Hepatocyte (in vitro differentiated cells): Measurements from ENCODE around the gene TBC1D20. TPM values are rescaled to one million over a fixed set of nuclear protein-coding genes. Genes with fewer than 3 reads are reported as not detected.

Experiments
- DNase-seq: peaks from one replicate; pipeline ENCODE4 v3.0.0-alpha.2; 2016; ENCODE audit warnings: low spot score
- H2AFZ ChIP-seq: fragments of 200-600 bp; sonication (generic); 2 replicates; pipeline ENCODE4 v1.6.0; 2016; ENCODE audit warnings: antibody characterized with exemption, mild to moderate bottlenecking
- H3K27ac ChIP-seq: fragments of 200-600 bp; sonication (generic); 2 replicates; pipeline ENCODE4 v1.5.1; 2016; ENCODE audit warnings: mild to moderate bottlenecking
- H3K27me3 ChIP-seq: fragments of 200-600 bp; sonication (generic); 2 replicates; pipeline ENCODE4 v1.6.1; 2016
- H3K36me3 ChIP-seq: fragments of 200-600 bp; sonication (generic); replicated peaks from 2 replicates; pipeline ENCODE4 v1.5.1; 2016; ENCODE audit warnings: low read depth; ENCODE audit not compliant: insufficient read depth
- H3K4me1 ChIP-seq: fragments of 200-600 bp; sonication (generic); 2 replicates; pipeline ENCODE4 v1.5.1; 2016; ENCODE audit warnings: mild to moderate bottlenecking, moderate library complexity; ENCODE audit not compliant: insufficient read depth
- H3K4me2 ChIP-seq: fragments of 200-600 bp; sonication (generic); 2 replicates; pipeline ENCODE4 v1.6.0; 2016
- H3K4me3 ChIP-seq: fragments of 200-600 bp; sonication (generic); 2 replicates; pipeline ENCODE4 v1.5.1; 2016; ENCODE audit warnings: mild to moderate bottlenecking
- H3K79me2 ChIP-seq: fragments of 200-600 bp; sonication (generic); 2 replicates; pipeline ENCODE4 v1.6.0; 2017; ENCODE audit warnings: mild to moderate bottlenecking
- H3K9me2 ChIP-seq: fragments of 200-600 bp; sonication (generic); replicated peaks from 2 replicates; pipeline ENCODE4 v1.6.0; 2017; ENCODE audit warnings: mild to moderate bottlenecking; ENCODE audit not compliant: insufficient read depth
- H3K9me3 ChIP-seq: fragments of 200-600 bp; sonication (generic); 2 replicates; pipeline ENCODE4 v1.5.1; 2016; ENCODE audit warnings: low read depth, mild to moderate bottlenecking
- H4K20me1 ChIP-seq: fragments of 200-600 bp; sonication (generic); 2 replicates; pipeline ENCODE4 v1.6.0; 2016; ENCODE audit warnings: mild to moderate bottlenecking; ENCODE audit not compliant: insufficient read depth, poor library complexity, severe bottlenecking
- EZH2 ChIP-seq: fragments of 200-600 bp; sonication (generic); IDR thresholded peaks from 2 replicates; pipeline ENCODE4 v1.6.1; 2016; ENCODE audit warnings: antibody characterized with exemption, mild to moderate bottlenecking, borderline replicate concordance
- EZH2phosphoT487 ChIP-seq: fragments of 200-600 bp; sonication (generic); IDR thresholded peaks from one replicate; pipeline ENCODE4 v1.6.1; 2018; ENCODE audit warnings: antibody characterized with exemption, mild to moderate bottlenecking, low read depth, moderate library complexity; ENCODE audit not compliant: unreplicated experiment, severe bottlenecking
- WGBS: methylation state at CpG from one replicate; pipeline ENCODE4 v1.1.6; 2016; ENCODE audit warnings: low lambda C conversion rate; ENCODE audit errors: missing lambda C conversion rate; 5-methylcytosine and 5-hydroxymethylcytosine counted together
- polyA plus RNA-seq: library from polyadenylated mRNA; unstranded; fragments of >200 nt; fragmentation: Nextera tagmentation; extraction: Ambion mirVana; gene quantifications from 2 replicates; pipeline ENCODE4 v1.2.1, GENCODE V29; 2016
- total RNA-seq: library from RNA; depleted of rRNA; stranded (reverse); fragments of >200 nt; gene quantifications from 2 replicates; pipeline ENCODE4 v1.2.3, GENCODE V29; 2014
- TF ChIP-seq, protein P1 (sequence below): fragments of 200-600 bp; sonication (generic); IDR thresholded peaks from 2 replicates; pipeline ENCODE4 v1.5.1; 2016; ENCODE audit warnings: antibody characterized with exemption, mild to moderate bottlenecking; ENCODE audit not compliant: poor library complexity

TBC1D20 gene
- total and polyA plus RNA-seq, 2 experiments from 2014 or later = 32.8 to 35.8 TPM

DNA sequence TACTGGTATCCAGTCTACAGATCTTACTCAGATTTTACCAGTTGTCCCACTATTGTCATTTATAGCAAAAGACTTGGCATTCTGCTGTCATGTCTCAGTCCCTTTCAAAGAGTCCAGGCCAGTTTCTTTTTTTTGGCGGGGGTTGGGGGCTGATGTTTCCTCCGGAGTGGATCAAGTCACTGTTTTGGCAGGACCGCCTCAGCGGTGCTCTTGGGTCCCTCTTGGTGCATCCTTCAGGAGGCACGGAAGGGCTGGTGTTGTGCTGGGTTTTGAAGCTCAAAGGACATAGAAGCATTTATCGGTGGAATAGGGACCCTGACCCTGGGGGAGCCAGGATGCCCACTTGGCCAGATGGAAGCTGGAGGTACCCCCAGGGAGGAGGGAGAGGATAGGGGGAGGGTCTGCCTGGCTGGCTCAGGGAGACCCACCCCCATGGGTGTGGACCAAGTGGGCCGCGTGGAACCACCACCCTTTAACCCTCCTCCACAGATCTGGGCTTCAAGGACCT, 43.4 kb downstream of the TBC1D20 start:
- 93% methylated on average over 8 of the region's 8 CpGs for WGBS
- Histone ChIP-seq H3K4me1 (no peaks in the 10 kb centered on the region), H3K36me3 (no peaks in the 10 kb centered on the region), H3K9me3 (no peaks in the 10 kb centered on the region), H3K9me2 (no peaks in the 10 kb centered on the region), H2AFZ (no peak overlapping the region), H3K79me2 (peaks cover 15% of the 10 kb centered on the region), H4K20me1 (no peaks in the 10 kb centered on the region), H3K4me3 (no peak overlapping the region), H3K27ac (no peak overlapping the region), H3K27me3 (no peaks in the 10 kb centered on the region), H3K4me2 (no peak overlapping the region)
- no peak for DNase-seq
- TF ChIP-seq, protein P1, sequence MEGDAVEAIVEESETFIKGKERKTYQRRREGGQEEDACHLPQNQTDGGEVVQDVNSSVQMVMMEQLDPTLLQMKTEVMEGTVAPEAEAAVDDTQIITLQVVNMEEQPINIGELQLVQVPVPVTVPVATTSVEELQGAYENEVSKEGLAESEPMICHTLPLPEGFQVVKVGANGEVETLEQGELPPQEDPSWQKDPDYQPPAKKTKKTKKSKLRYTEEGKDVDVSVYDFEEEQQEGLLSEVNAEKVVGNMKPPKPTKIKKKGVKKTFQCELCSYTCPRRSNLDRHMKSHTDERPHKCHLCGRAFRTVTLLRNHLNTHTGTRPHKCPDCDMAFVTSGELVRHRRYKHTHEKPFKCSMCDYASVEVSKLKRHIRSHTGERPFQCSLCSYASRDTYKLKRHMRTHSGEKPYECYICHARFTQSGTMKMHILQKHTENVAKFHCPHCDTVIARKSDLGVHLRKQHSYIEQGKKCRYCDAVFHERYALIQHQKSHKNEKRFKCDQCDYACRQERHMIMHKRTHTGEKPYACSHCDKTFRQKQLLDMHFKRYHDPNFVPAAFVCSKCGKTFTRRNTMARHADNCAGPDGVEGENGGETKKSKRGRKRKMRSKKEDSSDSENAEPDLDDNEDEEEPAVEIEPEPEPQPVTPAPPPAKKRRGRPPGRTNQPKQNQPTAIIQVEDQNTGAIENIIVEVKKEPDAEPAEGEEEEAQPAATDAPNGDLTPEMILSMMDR = no peak
- TF ChIP-seq EZH2 = no peak
- TF ChIP-seq EZH2phosphoT487 = no peak

DNA sequence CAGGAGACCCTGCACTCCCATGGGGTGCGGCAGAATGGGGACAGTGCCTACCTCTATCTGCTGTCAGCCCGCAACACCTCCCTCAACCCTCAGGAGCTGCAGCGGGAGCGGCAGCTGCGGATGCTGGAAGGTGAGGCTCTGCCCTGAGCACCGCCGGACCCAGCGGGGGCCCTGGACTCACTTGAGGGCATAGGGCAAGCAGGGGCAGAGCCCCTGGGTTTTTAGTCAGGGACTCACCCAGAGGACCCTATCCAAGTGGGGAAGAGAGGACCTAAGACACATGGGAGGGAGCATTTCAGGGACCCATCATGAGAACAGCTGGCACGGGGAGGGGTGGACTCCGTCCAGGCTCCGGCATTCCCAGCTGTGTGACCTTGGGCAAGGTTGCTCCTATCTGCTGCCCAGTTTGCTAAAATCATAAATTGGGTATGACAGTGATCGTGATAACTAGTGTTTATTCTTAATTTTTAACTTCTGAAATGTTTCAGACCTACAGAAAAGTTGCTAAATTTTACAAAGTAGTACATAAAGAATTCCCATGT, 44.5 kb downstream of the TBC1D20 start:
- no peak for DNase-seq
- Histone ChIP-seq H3K4me3 (no peak overlapping the region), H4K20me1 (no peaks in the 10 kb centered on the region), H3K4me1 (no peaks in the 10 kb centered on the region), H3K9me2 (no peaks in the 10 kb centered on the region), H3K9me3 (no peaks in the 10 kb centered on the region), H3K27me3 (no peaks in the 10 kb centered on the region), H2AFZ (no peak overlapping the region), H3K4me2 (no peak overlapping the region), H3K36me3 (no peaks in the 10 kb centered on the region), H3K27ac (no peak overlapping the region), H3K79me2 (peaks cover 26% of the 10 kb centered on the region)
- TF ChIP-seq EZH2phosphoT487 (no peak), EZH2 (no peak)
- TF ChIP-seq, protein P1 = no peak
- 95% methylated on average over 12 of the region's 12 CpGs for WGBS

DNA sequence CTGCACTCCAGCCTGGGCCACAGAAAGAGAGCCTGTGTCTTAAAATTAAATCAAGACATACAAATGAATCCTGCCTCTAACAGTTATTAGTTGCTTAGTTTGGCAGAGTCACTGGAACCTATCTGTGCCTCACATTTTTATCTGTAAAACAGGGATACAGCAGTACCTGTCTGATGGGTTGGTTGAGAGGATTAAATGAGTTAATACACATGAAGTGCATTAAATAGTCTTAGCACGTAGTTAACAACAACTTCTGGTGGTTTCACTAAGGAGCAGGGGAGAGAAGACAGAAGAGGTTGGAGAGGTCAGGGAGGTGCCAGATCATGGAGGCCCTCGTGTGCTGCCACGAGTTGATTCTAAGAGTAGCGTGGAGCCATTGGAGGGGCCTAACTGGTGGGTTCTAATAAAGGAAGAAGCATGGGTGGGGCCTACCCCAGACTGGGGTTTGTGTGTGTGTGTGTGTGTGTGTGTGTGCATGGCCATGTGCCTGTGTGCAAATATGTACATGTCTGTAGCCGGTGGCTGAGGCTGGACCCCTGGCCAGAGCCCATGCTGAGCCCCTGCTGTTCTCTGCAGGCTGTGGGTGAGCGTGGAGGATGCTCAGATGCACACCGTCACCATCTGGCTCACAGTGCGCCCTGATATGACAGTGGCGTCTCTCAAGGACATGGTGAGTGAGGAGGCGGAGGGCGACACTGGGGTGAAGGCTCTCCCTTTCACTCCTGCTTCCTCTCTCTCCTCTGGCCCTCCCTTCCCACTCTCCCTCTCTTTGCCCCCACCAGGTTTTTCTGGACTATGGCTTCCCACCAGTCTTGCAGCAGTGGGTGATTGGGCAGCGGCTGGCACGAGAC, 45.2 kb downstream of the TBC1D20 start:
- H3K4me1 ChIP-seq = no peaks in the 10 kb centered on the region
- peaks cover 3% of the 10 kb centered on the region for H3K36me3 ChIP-seq
- no peak for DNase-seq
- no peak overlapping the region for H3K4me2 ChIP-seq
- no peaks in the 10 kb centered on the region for H3K27me3 ChIP-seq
- no peaks in the 10 kb centered on the region for H3K9me2 ChIP-seq
- no peaks in the 10 kb centered on the region for H3K9me3 ChIP-seq
- no peak overlapping the region for H3K4me3 ChIP-seq
- 87% methylated on average over 12 of the region's 13 CpGs for WGBS
- TF ChIP-seq, protein P1 = no peak
- no peak for TF ChIP-seq EZH2
- no peak for TF ChIP-seq EZH2phosphoT487
- no peaks in the 10 kb centered on the region for H4K20me1 ChIP-seq
- peaks cover 33% of the 10 kb centered on the region for H3K79me2 ChIP-seq
- H2AFZ ChIP-seq = no peak overlapping the region
- no peak overlapping the region for H3K27ac ChIP-seq
